ENCODE results near the gene RGS3.
"Not testable (repeated sequence)": the region's sequence is repeated elsewhere in the genome, so short reads cannot be mapped to it uniquely, and the experiment has no call there.

RGS3 gene

DNA sequence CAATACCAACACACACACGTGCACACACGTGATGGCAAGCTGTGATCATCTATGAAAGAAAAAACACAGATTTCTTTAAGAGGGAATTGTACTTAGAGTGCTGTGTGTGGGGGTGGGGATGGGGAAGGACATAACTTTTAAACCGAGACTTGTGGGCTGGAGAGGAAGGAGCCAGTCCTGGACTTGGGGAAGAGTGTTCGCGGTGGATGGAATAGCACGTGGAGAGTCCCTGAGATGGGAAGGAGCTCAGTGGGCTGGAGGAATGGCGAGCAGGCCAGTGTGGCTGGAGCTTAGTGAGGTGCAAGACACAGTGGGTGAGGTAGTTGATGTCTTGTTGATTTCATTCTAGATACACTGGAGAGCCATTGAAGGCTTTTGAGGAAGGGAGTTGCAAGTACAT is 78.5 kb downstream of the RGS3 start:
- H3K36me3 Mint-ChIP-seq (ENCODE audit: low read depth), result peaks cover 9% of the 10 kb centered on the region
- no peak overlapping the region for H3K27ac Mint-ChIP-seq
- H3K4me1 Mint-ChIP-seq (ENCODE audit: low read depth), result peaks cover 3% of the 10 kb centered on the region
- H3K4me3 Mint-ChIP-seq, result no peak overlapping the region
- no peaks in the 10 kb centered on the region for H3K27me3 Mint-ChIP-seq (ENCODE audit: low read depth)
- H3K9me3 Mint-ChIP-seq, result no peaks in the 10 kb centered on the region

DNA sequence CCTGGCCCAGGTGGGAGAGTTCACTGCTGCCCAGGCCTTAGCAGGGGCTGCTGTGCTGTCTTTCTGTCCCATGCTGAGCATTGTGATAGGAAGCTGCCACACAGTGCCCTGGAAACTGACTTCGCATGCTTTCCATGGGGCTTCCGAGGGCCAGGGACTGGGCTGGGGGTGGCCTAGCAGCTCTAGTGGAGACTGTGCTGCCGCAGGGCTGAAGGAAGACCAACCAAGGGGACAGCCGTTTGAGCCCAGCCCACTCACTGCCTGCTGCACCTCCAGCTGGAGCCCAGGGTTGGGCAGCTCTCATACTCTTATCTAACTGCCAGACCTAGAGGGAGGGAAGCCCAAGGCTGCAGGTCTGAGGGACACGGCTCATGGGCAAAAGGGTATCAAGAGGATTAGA is 79.2 kb downstream of the RGS3 start:
- no peak overlapping the region for H3K27ac Mint-ChIP-seq
- peaks cover 9% of the 10 kb centered on the region for H3K36me3 Mint-ChIP-seq (ENCODE audit: low read depth)

DNA sequence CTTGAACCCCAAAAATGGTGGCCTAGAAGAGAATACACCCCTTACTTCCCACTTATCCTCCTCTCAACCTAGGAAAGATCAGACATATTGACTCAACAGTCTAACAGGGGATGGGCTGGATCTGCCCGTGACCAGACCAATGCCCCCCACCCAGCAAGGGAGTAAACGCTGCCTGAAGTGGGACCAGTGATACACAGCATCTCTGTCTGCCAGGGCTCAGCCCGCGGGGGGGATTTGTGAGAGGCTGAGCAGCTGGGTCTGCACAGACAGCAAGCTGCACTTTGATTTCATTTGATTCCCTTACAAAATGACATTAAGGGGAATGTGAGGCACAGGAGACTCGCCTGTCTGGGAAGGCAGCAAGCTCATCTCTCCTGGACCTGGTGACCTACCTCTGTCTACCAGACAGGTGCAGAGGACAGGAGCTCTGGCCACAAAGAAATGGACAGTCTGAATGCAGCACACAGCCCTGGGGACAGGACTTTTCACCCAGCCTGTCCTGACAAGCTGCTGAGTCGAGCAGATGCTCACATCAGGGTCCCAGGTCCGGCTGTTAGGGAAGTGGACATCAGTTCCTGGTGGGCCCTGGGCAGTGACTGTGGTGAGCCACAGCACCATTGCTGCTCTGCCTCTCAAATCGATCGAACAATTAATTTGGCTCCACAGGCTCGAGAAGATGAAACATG is 79.9 kb downstream of the RGS3 start:
- no peaks in the 10 kb centered on the region for H3K9me3 Mint-ChIP-seq
- peaks cover 13% of the 10 kb centered on the region for H3K36me3 Mint-ChIP-seq (ENCODE audit: low read depth)
- H3K4me1 Mint-ChIP-seq (ENCODE audit: low read depth), result peaks cover 15% of the 10 kb centered on the region
- H3K27ac Mint-ChIP-seq, result no peak overlapping the region
- H3K4me3 Mint-ChIP-seq, result no peak overlapping the region
- no peaks in the 10 kb centered on the region for H3K27me3 Mint-ChIP-seq (ENCODE audit: low read depth)

More for the DNA sequence above, 79.2 kb downstream of the RGS3 start:
- no peak overlapping the region for H3K4me3 Mint-ChIP-seq
- no peaks in the 10 kb centered on the region for H3K27me3 Mint-ChIP-seq (ENCODE audit: low read depth)
- H3K4me1 Mint-ChIP-seq (ENCODE audit: low read depth), result peaks cover 8% of the 10 kb centered on the region
- no peaks in the 10 kb centered on the region for H3K9me3 Mint-ChIP-seq

DNA sequence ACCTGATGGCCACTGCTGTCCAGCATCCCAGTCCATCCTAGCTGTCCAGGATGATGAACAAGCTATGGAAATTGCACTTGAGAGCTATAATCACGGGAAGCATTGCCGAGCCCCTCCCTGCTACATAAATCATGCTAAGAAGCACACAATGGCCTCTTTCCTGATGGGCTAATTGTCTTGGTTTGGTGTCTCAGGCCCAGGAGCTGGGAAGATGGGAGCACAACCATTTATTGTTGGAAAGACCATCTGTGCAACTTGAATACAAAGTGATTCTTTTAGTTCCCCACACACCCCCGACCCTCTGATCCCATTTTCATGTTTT is 80.4 kb downstream of the RGS3 start:
- H3K27me3 Mint-ChIP-seq (ENCODE audit: low read depth), result no peaks in the 10 kb centered on the region
- no peak overlapping the region for H3K27ac Mint-ChIP-seq
- no peak overlapping the region for H3K4me3 Mint-ChIP-seq
- no peaks in the 10 kb centered on the region for H3K9me3 Mint-ChIP-seq
- H3K4me1 Mint-ChIP-seq (ENCODE audit: low read depth), result peaks cover 16% of the 10 kb centered on the region
- H3K36me3 Mint-ChIP-seq (ENCODE audit: low read depth), result peaks cover 13% of the 10 kb centered on the region

DNA sequence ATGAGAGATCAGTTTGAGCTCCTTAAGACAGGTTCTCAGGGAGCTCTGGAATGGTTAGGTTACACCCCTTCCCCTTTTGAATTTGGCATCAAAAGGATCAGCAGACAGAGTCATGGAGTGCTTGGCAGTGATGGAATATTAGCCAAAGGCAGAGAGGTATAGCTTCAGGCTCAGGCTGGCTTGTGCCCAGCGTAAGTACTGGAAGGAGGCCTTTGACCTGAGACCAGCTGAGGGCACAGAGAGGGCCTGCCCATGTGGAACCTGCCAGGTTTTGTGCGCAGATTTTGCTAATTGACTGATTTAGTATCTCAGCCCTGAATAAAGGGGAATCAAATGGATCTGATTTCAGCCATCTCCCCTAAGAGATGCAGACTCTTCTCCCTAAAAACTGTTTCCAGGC is 81.5 kb downstream of the RGS3 start:
- H3K9me3 Mint-ChIP-seq, result no peaks in the 10 kb centered on the region
- H3K4me1 Mint-ChIP-seq (ENCODE audit: low read depth), result peaks cover 23% of the 10 kb centered on the region
- H3K4me3 Mint-ChIP-seq, result no peak overlapping the region
- no peak overlapping the region for H3K27ac Mint-ChIP-seq
- no peaks in the 10 kb centered on the region for H3K27me3 Mint-ChIP-seq (ENCODE audit: low read depth)
- peaks cover 15% of the 10 kb centered on the region for H3K36me3 Mint-ChIP-seq (ENCODE audit: low read depth)

DNA sequence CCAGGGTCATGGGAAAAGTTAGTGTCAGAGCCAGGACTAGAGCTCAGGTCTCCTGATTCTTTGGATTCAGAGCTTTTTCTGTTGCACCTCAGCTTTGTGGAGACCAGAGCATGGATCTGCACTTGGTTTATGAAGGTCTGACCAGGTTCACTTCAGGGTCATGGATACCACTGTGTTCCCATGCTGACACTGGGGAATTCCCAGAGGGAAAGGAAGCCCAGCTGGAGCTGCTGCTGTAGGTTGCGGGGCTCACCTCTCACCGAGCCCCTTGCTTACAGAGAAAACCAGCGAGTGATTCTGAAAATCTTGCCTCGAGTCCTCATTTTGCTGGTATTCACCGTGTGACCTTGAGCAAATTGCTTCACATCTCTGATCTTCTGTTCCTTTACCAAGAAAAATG is 83.0 kb downstream of the RGS3 start:
- Mint-ChIP-seq H3K9me3 (no peaks in the 10 kb centered on the region), H3K36me3 (ENCODE audit: low read depth) (peaks cover 15% of the 10 kb centered on the region), H3K27ac (no peak overlapping the region), H3K4me3 (no peak overlapping the region), H3K27me3 (ENCODE audit: low read depth) (no peaks in the 10 kb centered on the region), H3K4me1 (ENCODE audit: low read depth) (peaks cover 23% of the 10 kb centered on the region)

DNA sequence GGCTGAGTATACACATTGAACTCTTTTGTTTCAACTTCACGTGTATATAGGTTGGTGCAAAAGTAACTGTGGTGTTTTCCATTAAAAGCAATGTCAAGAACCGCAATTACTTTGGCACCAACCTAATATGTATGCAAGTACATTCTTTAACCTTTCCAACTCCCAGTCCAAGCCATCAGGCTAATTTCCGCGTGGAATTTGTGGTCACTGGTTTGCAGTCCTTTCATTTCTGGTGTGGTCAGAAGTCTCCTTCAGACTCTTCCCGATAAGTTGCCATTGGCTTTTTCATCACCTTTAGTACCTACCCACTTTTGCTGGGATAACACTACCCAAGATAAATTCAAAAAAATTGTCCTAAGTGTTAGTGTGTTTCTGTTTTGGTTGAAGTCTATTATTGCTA is 84.0 kb downstream of the RGS3 start:
- Mint-ChIP-seq H3K4me1 (ENCODE audit: low read depth) (peaks cover 23% of the 10 kb centered on the region), H3K4me3 (no peak overlapping the region), H3K27me3 (ENCODE audit: low read depth) (no peaks in the 10 kb centered on the region), H3K27ac (no peak overlapping the region), H3K36me3 (ENCODE audit: low read depth) (peaks cover 8% of the 10 kb centered on the region), H3K9me3 (no peaks in the 10 kb centered on the region)

DNA sequence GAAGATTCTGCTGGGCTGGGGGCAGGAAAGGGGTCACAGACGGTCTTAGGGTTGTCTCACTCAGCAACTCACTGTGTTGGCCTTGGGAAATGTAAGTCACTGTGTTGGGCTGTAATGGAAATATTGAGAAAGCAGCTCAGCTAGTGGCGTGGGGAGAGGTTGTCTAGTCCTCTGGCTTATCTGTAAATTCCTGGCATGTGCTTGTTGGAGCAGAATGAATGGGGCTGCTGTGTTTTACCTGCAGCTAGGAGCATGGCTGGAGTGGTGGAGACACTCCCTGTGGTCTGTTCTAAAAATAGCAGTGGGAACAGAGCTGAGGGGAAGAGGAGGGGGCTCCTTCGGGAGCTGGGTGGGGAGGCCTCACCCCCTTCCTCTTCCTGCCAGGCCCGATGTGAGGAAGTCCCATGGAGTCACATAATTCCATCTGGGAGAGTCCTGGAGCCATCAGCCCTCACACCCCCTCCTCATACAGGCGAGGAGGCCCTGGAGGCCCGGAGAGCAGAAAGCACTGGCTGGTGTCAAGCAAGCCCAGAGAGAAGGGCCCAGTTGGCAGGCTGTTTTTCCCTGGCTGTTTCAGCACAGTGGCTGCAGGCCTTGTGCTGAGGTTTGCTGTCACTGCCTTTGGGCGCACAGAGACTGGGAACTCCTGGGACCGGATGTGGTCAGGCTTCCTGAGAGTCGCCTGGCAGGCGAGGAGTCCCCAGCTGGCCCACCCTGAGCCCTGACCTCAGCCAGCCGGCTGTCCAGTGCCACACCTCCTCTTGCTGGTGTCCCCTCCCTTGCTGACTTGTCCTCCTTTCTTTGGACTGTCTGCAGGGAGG is 84.9 kb downstream of the RGS3 start:
- H3K4me3 Mint-ChIP-seq, result no peak overlapping the region
- H3K27me3 Mint-ChIP-seq (ENCODE audit: low read depth), result no peaks in the 10 kb centered on the region
- H3K9me3 Mint-ChIP-seq, result no peaks in the 10 kb centered on the region
- H3K27ac Mint-ChIP-seq, result peak overlapping the region; percentile 27
- H3K4me1 Mint-ChIP-seq (ENCODE audit: low read depth), result peaks cover 23% of the 10 kb centered on the region
- H3K36me3 Mint-ChIP-seq (ENCODE audit: low read depth), result peaks cover 8% of the 10 kb centered on the region

DNA sequence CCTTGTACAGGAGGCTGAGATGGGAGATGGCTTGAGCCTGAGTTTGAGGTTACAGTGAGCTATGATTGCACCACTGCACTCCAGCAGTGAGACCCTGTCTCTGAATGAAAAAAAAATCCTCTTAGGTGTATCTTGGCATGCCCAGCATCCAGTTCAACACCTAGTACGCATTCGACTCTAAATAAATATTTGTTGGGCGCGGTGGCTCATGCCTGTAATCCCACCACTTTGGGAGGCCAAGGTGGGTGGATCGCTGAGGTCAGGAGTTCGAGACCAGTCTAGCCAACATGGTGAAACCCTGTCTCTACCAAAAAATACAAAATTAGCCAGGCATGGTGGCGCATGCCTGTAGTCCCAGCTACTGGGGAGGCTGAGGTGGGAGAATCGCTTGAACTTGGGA is 86.4 kb downstream of the RGS3 start:
- H3K4me1 Mint-ChIP-seq (ENCODE audit: low read depth), result peaks cover 23% of the 10 kb centered on the region
- not testable (repeated sequence) for H3K27ac Mint-ChIP-seq; H3K36me3 Mint-ChIP-seq (ENCODE audit: low read depth); H3K27me3 Mint-ChIP-seq (ENCODE audit: low read depth); H3K9me3 Mint-ChIP-seq; H3K4me3 Mint-ChIP-seq

DNA sequence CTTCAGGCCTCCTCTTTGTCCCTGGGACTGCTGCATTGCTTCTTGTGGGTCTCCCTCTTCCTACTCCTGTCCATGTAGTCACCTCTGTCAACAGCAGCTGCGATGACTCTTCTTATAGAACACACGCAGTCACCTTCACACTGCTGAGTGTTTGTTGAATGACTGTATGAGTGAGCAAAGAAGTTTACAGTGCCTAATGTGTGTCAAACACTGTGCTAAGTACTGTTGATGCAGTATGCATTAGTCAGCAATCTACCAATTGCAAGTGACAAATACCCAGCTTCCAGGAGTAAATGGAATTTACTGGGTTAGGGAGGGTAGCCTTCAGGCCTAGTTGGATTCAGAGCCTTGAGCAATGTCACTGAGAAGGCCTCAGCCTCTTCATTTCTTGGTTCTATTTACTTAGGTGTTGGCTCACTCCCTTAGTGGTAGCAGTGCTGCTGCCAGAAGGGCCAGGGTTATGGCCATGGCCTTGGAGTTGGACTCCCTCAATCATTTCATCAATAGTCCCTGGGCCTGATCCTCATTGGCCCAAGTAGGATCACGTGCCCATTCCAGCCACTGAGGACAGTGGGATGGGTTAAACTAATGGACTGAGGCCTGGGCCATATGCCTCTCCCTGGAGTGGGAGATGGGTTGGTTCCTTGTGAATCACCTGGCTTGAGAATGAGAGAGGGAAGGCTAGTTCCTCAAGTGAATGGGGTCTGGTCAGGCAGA is 93.5 kb downstream of the RGS3 start:
- Mint-ChIP-seq H3K9me3 (no peaks in the 10 kb centered on the region), H3K27ac (no peak overlapping the region), H3K4me3 (no peak overlapping the region), H3K36me3 (ENCODE audit: low read depth) (peaks cover 2% of the 10 kb centered on the region), H3K4me1 (ENCODE audit: low read depth) (peaks cover 14% of the 10 kb centered on the region), H3K27me3 (ENCODE audit: low read depth) (no peaks in the 10 kb centered on the region)

DNA sequence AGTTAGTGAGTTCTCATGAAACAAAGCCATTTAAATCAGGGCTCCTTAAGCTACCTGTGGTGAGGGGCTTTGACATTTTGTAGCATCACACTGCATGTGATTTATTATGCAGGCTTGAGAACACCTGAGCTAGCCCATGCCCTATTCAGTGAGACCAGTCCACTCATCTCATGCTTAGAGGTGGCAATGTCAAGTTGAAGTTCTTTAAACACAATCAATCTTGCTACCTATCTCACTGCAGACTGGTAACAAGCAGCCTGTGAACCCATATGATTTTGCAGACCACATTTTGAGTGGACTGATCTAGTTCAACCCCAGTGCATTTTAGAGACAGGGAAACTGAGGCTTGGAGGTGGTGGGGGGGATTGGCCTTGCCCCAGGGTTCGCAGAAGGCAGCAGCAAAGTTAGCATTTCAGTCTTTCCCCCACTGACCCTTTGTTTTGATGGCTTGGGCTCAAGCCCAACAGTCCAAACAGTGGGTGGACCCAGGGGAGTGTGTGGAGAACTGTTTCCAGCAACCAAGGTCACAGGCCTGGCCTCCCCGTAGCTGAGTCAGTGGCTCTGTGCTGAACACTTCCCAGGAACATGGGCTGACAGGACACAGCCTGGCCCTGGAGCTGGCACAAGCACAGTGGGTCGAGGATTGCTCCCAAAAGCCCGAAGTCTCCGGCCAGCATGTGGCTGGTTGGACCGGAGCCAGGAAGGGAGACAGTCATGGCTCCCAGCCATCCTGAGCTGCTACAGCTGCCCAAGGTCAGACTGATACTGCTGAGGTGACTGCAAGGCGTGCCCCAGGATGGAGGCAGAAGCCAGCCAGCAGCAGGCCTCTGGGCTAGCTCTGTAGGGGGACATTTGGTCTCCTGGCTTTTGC is 95.3 kb downstream of the RGS3 start:
- Mint-ChIP-seq H3K27me3 (ENCODE audit: low read depth) (no peaks in the 10 kb centered on the region), H3K4me1 (ENCODE audit: low read depth) (peaks cover 14% of the 10 kb centered on the region), H3K27ac (no peak overlapping the region), H3K36me3 (ENCODE audit: low read depth) (peaks cover 2% of the 10 kb centered on the region), H3K4me3 (no peak overlapping the region), H3K9me3 (no peaks in the 10 kb centered on the region)

DNA sequence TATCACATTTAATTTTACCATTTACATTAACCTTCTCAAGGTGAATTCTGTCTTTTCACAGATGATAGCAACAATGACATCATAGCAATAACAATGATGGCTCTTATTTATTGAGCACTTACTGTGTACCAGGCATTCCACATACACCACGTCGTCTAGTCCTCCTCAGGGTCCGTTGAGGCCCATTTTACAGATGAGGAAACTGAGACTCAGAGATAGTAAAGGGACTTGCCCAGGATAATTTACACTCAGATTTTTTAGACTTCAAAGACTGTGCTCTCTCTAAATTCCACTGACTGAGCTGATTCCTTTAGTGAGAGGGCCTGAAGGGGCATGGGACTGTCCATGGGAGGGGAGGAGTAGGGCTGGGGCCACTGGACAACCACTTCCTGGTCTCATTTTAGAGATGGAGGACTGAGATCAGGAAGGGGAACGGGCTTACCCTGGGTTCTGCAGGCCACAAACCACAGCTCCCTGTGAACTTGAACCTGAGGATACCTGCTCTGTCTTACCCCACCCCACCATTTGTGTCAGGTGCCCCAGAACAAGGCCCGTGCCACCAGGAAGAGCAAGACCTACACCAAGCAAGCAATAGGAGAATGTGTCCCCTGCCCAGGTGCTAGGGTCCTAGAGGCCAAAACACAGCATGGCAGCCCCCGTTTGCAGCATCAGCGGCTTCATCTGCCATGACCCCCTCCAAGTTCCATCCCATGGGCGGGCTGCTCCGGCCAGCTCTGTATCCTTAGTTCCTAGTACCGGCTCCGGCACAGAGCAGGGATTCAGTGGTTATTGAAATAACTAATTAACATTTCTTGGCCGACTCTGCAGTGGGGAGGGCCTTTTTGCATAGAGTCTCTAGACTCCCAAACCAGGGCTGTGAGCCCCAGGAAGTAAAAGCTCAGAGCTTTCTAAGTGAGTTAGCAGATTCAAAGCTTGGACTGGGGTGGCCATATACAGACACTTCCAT is 96.6 kb downstream of the RGS3 start:
- no peak overlapping the region for H3K4me3 Mint-ChIP-seq
- no peaks in the 10 kb centered on the region for H3K9me3 Mint-ChIP-seq
- H3K36me3 Mint-ChIP-seq (ENCODE audit: low read depth), result peaks cover 2% of the 10 kb centered on the region
- peaks cover 15% of the 10 kb centered on the region for H3K4me1 Mint-ChIP-seq (ENCODE audit: low read depth)
- H3K27me3 Mint-ChIP-seq (ENCODE audit: low read depth), result no peaks in the 10 kb centered on the region
- H3K27ac Mint-ChIP-seq, result no peak overlapping the region

DNA sequence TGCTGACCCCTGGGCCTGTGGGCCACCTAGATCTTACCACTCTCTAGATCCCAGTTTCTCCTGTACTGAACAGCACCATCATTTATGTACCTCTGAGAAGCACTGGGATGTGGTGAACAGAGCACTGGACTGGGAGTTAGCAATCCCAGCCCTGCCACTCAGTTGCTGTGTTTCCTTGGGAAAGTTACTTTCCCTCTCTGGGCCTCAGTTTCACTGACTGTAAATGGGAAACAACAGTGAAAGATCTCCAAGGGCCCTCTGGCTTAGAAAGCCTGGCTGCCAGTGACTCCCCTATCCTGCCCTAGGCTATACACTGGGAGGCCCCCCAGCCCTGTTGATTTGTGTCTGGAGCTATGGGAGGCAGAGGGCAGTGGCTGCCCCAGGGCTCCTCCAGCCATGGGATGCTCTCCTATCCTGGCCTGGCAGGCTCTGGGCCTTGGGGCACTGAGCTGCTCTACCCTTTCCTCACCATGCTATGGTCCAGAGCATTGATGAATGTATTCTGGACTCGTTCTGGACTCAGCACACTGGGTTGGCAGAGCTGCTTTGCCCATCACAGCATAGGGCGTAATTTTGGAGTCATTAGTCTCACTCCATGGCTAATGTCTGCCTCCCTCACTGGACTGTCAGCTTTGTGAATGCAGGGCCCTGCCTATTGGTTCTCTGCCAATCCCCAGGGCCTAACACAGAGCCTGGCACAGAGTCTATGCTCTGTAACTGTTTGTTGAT is 99.3 kb downstream of the RGS3 start:
- Mint-ChIP-seq H3K27ac (no peak overlapping the region), H3K36me3 (ENCODE audit: low read depth) (no peaks in the 10 kb centered on the region), H3K4me1 (ENCODE audit: low read depth) (peaks cover 17% of the 10 kb centered on the region), H3K4me3 (no peak overlapping the region), H3K27me3 (ENCODE audit: low read depth) (no peaks in the 10 kb centered on the region), H3K9me3 (no peaks in the 10 kb centered on the region)

Data from T-helper 1 cell treated with Interleukin-12 subunit alpha and Interleukin-12 subunit beta and Interleukin-4 antibody, amounts not matched to agents 30 μg/mL and 1 μg/mL, for 36 hours (primary cell).